ENCODE results near the gene FLAD1. TPM values are rescaled to one million over a fixed set of nuclear protein-coding genes. Genes with fewer than 3 reads are reported as not detected.

The FLAD1 gene
- total and polyA plus RNA-seq, 2 experiments from 2014 or later = 74.5 to 75.0 TPM

DNA sequence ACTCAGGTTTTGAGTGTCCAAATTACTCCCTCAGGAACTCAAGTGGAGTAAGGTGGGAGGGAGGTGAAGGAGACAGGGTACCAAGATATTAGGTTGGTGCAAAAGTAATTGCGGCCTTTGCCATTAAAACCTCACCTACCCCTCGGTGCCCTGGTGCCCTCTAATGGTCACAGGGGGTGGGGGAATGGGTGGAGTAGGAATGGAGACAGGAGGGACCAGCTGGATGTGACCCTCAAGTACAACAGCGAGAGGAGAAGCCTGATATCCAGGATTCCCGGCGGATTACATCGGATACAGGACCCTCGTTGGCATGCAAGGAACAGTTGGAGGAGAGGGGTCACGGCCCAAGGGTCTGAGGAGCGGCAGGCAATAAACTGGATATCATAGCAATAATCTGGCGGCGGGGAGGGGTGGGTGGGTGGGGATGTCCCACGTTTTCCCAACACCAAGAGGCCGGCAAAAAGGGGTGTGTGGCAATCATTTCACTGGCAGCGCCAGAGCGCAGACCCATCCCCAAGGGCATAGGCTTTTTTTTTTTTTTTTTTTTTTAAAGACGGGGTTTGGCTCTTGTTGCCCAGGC is 15.1 kb downstream of the FLAD1 start:
- Mint-ChIP-seq H3K4me1 (peaks cover 22% of the 10 kb centered on the region), H3K4me3 (peak overlapping the region; percentile 45), H3K9me3 (no peaks in the 10 kb centered on the region), H3K36me3 (ENCODE audit: low read depth) (no peaks in the 10 kb centered on the region), H3K27me3 (ENCODE audit: insufficient read depth, low read depth, poor library complexity) (peaks cover 21% of the 10 kb centered on the region), H3K27ac (no peak overlapping the region)
- no peak overlapping the region for H2AFZ ChIP-seq
- peaks cover 5% of the 10 kb centered on the region; the same call in 1 of the 2 replicates for H3K79me2 ChIP-seq (replicated peaks; ENCODE audit: insufficient read depth)
- no peak overlapping the region for H3K4me3 ChIP-seq
- no peak for ATAC-seq
- no peaks in the 10 kb centered on the region for H3K9me2 ChIP-seq (ENCODE audit: insufficient read depth)
- H3K36me3 ChIP-seq (ENCODE audit: insufficient read depth) = no peaks in the 10 kb centered on the region
- peak overlapping the region; percentile 82; the same call in 1 of the 2 replicates for H3K4me2 ChIP-seq
- DNase-seq (ENCODE audit: low spot score) = peak; percentile 40
- peaks cover 19% of the 10 kb centered on the region for H3F3A ChIP-seq (replicated peaks; ENCODE audit: low read depth)
- TF ChIP-seq, protein P1, sequence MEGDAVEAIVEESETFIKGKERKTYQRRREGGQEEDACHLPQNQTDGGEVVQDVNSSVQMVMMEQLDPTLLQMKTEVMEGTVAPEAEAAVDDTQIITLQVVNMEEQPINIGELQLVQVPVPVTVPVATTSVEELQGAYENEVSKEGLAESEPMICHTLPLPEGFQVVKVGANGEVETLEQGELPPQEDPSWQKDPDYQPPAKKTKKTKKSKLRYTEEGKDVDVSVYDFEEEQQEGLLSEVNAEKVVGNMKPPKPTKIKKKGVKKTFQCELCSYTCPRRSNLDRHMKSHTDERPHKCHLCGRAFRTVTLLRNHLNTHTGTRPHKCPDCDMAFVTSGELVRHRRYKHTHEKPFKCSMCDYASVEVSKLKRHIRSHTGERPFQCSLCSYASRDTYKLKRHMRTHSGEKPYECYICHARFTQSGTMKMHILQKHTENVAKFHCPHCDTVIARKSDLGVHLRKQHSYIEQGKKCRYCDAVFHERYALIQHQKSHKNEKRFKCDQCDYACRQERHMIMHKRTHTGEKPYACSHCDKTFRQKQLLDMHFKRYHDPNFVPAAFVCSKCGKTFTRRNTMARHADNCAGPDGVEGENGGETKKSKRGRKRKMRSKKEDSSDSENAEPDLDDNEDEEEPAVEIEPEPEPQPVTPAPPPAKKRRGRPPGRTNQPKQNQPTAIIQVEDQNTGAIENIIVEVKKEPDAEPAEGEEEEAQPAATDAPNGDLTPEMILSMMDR (conservative IDR thresholded peaks at IDR 0.05; ENCODE audit: low read depth in 2 of 2) = peak; percentile 50 to 67
- TF ChIP-seq CREB1 (CRISPR knock-in tag; IDR thresholded peaks at IDR 0.05; ENCODE audit: low read depth) = no peak
- H4K20me1 ChIP-seq (replicated peaks; ENCODE audit: insufficient read depth) = no peaks in the 10 kb centered on the region
- H3K27ac ChIP-seq (ENCODE audit: low read depth) = no peak overlapping the region
- peaks cover 5% of the 10 kb centered on the region; the same call in 1 of the 2 replicates for H3K4me1 ChIP-seq (ENCODE audit: insufficient read depth)
- H3K27me3 ChIP-seq (ENCODE audit: insufficient read depth) = no peaks in the 10 kb centered on the region

GRCh38 chr1:154998818-154999570 is 15.8 kb downstream of the FLAD1 start:
- peaks cover 22% of the 10 kb centered on the region for H3K27me3 Mint-ChIP-seq (ENCODE audit: insufficient read depth, low read depth, poor library complexity)
- Histone ChIP-seq H3K27me3 (ENCODE audit: insufficient read depth) (no peaks in the 10 kb centered on the region), H3K9me2 (ENCODE audit: insufficient read depth) (no peaks in the 10 kb centered on the region), H3K4me3 (peak overlapping the region; percentile 90), H3K4me2 (peak overlapping the region; percentile 82), H3K4me1 (ENCODE audit: insufficient read depth) (peaks cover 5% of the 10 kb centered on the region; the same call in 1 of the 2 replicates), H4K20me1 (replicated peaks; ENCODE audit: insufficient read depth) (no peaks in the 10 kb centered on the region), H3F3A (replicated peaks; ENCODE audit: low read depth) (peaks cover 18% of the 10 kb centered on the region), H3K36me3 (ENCODE audit: insufficient read depth) (no peaks in the 10 kb centered on the region), H2AFZ (peak overlapping the region; percentile 33; the same call in 1 of the 2 replicates), H3K27ac (ENCODE audit: low read depth) (0 out of 2 replicates have a peak overlapping the region, but pooled peaks have one; percentile 26), H3K79me2 (replicated peaks; ENCODE audit: insufficient read depth) (peaks cover 5% of the 10 kb centered on the region; the same call in 1 of the 2 replicates)
- DNase-seq (ENCODE audit: low spot score) (peak; percentile 94), ATAC-seq (peak; percentile 21)
- peaks cover 16% of the 10 kb centered on the region for H3K4me1 Mint-ChIP-seq
- no peaks in the 10 kb centered on the region for H3K36me3 Mint-ChIP-seq (ENCODE audit: low read depth)
- TF ChIP-seq POLR2AphosphoS5 (IDR thresholded peaks at IDR 0.05; ENCODE audit: low read depth) = 0 out of 2 replicates have a peak, but pooled peaks have one; percentile 15
- TF ChIP-seq REST (IDR thresholded peaks at IDR 0.05; ENCODE audit: unreplicated experiment) = no peak
- TF ChIP-seq EZH2phosphoT487 (IDR thresholded peaks at IDR 0.05; ENCODE audit: unreplicated experiment) = no peak
- TF ChIP-seq CREB1 (CRISPR knock-in tag; IDR thresholded peaks at IDR 0.05; ENCODE audit: low read depth) = 0 out of 2 replicates have a peak, but pooled peaks have one; percentile 8
- TF ChIP-seq, protein P1 (conservative IDR thresholded peaks at IDR 0.05; ENCODE audit: low read depth in 2 of 2) = peak; percentile 91 to 97
- TF ChIP-seq, protein P2, sequence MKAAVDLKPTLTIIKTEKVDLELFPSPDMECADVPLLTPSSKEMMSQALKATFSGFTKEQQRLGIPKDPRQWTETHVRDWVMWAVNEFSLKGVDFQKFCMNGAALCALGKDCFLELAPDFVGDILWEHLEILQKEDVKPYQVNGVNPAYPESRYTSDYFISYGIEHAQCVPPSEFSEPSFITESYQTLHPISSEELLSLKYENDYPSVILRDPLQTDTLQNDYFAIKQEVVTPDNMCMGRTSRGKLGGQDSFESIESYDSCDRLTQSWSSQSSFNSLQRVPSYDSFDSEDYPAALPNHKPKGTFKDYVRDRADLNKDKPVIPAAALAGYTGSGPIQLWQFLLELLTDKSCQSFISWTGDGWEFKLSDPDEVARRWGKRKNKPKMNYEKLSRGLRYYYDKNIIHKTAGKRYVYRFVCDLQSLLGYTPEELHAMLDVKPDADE (IDR thresholded peaks at IDR 0.05) = no peak
- peak overlapping the region; percentile 45; the same call in 1 of the 2 replicates for H3K27ac Mint-ChIP-seq
- H3K4me3 Mint-ChIP-seq = peak overlapping the region; percentile 72
- no peaks in the 10 kb centered on the region for H3K9me3 Mint-ChIP-seq

Data from GM23338 (cell line).